ENCODE measurements around the gene SBK2.

SBK2 gene

DNA sequence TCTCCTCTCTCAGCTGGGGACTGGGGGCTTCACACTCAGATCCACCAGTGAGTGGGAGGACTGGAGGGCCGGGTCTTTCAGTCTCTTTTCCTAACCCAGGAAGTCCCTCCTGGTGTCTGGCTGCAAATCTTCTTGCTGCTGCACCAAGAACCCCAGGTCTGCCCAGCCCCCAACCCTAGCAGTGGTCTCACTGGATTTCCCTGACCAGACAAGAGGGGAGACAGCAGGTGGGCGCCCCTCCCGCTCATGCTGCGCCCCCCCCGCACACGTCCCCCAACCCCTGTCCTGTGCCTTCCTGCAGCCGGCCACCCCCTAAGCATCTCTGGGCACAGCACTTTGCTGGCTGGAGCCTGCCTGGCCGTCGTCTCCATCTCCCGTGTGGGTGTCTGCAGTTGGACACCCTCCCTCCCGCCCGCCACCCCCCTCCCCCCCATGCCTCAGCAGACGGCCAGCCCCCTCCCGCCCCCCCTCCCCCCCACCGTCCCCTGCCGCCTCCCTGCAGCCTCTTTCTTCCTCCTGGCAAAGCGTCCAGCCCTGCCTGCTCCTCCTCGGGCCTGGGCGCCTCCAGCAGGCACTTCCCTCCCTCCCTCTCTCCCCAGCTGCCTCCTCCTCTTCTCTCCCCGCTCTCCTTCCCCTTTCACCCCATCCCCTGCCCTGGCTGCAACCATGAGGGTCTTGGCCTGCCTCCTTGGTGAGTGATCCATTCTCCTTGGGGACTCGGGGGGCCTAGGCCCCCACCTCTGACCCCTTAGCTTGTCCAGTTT lies 48.8 kb downstream of the SBK2 start, which contains the start of gene SSC5D:
Gene SSC5D, plus strand, starts transcription at position 513 of the 764 bp plus-strand sequence. Its CDS starts 154 bp downstream, at position 667.
- in situ Hi-C loops (cut with MboI; ENCODE audit: low sequenced_read_pairs), result no loop called here

DNA sequence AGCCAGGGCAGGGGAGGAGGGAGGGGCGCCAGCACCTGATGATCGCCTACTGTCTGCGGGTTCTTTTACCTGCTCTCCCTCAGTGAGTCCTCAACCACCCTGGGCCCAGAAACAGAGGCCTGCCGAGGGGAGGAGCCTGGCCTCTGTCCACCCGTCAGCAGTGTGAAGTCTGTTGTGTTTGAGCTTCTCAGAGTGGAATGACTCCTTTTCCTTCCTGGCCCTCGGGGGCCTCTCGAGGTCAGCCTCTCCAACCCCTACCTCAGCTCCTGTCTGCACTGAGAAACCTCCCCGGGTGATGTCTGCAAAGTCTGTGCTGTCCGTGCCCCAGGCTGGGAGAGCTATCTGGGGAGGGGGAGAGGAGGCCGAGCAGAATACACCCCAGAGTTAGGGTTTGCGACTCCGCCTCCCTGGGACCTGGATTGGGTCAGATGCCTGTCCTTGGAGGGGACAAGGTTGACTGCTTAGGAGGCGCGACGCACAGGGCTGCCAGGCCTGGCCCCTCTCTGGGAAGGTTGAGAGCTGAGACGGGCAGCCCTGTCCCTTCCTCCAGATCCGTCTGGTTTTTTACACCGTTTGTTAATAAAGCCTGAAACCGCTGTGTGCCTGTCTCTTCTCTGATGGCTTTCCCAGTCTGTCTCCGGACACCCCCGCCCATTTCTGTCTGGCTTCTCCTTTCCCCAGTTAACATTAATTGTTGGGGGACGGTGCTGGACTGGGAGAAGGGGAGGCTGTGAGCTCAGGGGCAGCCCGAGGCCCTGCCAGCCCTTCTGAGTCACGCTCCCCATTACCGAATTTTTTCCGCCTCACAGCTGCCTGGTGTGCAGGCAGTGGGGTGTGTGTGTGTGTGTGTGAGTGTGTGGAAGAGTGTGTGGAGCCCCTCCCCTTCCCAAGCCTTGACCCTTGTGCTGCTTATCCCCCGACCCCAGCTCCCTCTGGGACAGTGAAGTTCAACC lies 49.7 kb downstream of the SBK2 start:
- in situ Hi-C loops (cut with MboI; ENCODE audit: low sequenced_read_pairs), result no loop called here

DNA sequence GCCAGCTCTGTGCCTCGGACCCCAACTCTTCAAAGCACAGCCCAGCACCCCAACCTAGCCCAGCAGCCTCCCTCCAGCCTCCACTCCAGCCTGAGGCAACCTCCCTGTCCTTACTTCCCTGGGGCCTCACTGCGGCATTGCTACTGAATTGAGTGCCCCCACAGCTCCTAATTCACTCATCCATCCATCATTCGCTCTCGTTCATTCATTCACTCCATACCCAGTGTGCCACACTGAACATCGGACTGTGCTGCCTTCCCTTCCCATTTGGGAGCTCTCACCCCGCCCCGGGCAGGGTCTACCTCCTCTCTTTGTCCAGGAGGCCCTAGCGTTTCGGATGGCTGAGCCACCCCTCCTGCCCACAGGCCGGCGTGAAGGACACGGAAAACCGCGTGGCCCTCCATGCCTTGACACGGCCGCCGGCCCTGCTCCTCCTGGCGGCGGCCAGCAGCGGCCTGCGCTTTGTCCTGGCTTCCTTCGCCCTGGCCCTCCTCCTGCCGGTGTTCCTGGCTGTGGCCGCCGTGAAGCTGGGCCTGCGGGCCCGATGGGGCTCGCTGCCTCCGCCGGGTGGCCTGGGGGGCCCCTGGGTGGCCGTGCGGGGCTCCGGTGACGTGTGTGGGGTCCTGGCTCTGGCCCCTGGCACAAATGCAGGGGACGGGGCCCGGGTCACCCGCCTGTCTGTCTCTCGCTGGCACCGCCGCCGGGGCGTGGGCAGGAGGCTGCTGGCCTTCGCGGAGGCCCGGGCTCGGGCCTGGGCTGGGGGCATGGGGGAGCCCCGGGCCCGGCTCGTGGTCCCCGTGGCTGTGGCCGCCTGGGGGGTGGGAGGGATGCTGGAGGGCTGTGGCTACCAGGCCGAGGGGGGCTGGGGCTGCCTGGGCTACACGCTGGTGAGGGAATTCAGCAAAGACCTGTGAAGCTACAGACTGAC lies 50.6 kb downstream of the SBK2 start:
- in situ Hi-C loops (cut with MboI; ENCODE audit: low sequenced_read_pairs), result no loop called here

DNA sequence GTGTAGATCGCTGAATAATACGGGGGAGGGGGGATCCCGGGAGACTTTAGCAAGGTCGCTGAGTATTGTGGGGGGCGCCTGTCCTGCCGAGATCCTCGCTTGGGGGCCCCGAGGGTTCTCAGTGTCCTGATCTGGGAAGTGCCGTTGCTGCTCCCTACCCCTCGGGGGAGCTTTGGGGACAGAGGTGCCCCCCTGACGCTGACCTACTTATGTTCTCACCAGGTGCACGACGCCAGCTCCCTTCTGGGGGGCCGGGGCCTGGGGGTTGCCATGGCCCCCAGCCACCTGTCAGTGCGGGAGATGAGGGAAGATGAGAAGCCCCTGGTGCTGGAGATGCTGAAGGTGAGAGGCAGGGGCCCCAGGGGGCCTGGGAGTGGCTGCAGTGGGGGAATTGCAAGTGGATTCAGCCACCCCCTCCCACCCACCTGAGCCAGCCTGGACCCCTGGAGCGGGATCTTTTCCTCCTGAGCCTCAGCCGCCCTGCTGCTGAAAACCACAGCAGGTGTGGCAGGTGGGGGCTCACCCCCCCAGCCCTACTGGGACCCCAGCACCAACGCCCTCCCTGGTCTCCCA lies 51.4 kb downstream of the SBK2 start:
- in situ Hi-C loops (cut with MboI; ENCODE audit: low sequenced_read_pairs), result no loop called here

DNA sequence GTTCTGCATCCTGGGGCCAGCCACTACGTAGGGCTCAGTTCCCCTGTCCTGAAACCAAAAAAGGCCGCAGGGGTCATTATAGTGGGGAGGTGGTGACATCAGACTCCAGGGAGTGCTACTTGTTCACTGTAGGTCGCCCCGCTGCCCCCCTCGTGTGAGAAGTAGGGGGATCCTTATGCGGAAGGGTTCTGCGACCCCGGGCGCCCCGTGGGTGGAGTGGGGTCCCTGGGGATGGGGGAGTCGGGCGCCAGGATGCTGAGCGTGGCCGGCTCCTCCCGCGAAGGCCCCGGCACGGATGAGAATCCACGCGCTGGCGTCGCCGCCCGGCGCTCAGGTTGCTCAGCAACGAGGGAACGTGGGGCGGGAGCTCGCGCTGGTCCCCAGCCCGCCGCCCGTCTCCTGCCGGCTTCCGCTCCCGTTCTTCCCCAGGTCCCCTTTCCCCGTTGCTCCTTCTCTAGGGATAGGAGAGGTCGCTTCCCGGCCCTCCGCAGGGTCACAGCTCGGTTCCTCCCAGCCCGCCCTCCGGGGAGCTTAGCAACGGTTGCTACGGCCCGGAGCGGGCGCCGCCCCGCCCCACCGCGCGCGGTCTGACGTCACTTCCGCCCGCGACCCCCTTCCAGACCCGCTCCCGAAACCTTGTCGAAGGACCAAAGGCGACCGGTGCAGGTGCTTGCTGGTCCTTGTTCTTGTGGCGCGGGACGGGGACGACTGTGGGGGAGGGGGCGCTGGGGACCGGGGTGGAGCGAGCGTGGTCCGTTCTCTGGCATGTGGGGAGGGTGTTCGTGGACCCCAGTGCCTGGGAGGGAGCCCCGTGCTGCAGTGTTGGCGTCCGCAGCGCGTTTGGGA lies 52.1 kb downstream of the SBK2 start, which contains the start of gene NAT14:
Gene NAT14, plus strand, starts transcription at position 596 of the 846 bp plus-strand sequence. CDS start 521 bp downstream, outside the sequence.
- in situ Hi-C loops (cut with MboI; ENCODE audit: low sequenced_read_pairs), result no loop called here

DNA sequence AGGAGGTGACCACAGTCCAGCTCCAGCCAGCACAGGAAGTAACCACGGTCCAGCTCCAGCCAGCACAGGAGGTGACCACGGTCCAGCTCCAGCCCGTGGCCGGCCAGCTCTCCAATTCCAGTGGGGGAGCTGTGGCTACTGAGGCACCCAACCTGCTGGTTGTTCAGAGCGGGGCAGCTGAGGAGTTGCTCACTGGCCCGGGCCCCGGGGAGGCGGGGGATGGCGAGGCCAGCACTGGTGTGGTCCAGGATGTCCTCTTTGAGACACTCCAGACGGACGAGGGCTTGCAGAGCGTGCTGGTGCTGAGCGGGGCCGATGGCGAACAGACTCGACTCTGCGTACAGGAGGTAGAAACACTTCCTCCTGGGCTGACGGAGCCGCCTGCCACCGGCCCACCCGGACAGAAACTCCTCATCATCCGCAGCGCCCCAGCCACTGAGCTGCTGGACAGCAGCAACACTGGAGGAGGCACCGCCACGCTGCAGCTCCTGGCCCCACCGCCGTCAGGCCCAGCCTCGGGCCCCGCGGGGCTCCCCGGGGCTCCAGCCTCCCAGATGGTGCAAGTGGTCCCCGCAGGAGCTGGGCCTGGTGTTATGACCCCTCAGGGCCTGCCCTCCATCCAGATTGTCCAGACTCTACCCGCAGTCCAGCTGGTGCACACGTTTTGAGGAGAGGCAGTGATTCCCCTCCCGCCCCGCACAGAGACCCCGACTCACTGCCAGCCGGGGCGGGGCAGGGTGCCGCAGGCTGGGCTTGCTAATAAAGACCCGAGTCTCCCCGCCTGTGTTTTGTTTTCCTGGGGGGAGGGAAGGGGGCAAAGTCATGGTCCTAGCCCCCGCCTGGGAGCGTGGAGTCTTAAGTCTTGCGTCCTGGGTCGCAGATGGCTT lies 53.0 kb downstream of the SBK2 start:
- in situ Hi-C loops (cut with MboI; ENCODE audit: low sequenced_read_pairs), result no loop called here

DNA sequence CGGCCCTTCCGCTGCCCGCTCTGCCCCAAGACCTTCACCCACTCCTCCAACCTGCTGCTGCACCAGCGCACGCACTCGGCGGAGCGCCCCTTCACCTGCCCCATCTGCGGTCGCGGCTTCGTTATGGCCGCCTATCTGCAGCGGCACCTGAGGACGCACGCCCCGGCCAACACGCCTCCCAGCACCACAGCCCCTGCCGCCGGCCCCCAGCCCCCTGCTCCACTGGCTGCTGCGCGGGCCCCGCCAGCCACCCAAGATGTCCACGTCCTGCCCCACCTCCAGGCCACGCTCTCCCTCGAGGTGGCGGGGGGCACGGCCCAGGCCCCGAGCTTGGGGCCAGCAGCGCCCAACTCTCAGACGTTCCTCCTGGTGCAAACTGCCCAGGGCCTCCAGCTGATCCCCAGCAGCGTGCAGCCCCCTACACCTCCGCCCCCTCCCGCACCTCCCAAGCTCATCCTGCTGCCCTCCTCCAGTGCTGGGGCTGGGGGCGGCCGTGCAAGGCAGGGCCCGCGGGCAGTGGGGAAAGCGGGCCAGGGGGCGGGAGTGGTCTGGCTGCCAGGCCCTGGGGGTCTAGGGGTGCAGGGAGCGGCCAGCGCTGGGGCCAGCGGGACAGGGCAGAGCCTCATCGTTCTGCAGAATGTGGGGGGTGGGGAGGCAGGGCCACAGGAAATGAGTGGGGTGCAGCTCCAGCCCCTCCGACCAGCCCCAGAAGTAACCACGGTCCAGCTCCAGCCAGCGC lies 53.8 kb downstream of the SBK2 start:
- in situ Hi-C loops (cut with MboI; ENCODE audit: low sequenced_read_pairs), result no loop called here

DNA sequence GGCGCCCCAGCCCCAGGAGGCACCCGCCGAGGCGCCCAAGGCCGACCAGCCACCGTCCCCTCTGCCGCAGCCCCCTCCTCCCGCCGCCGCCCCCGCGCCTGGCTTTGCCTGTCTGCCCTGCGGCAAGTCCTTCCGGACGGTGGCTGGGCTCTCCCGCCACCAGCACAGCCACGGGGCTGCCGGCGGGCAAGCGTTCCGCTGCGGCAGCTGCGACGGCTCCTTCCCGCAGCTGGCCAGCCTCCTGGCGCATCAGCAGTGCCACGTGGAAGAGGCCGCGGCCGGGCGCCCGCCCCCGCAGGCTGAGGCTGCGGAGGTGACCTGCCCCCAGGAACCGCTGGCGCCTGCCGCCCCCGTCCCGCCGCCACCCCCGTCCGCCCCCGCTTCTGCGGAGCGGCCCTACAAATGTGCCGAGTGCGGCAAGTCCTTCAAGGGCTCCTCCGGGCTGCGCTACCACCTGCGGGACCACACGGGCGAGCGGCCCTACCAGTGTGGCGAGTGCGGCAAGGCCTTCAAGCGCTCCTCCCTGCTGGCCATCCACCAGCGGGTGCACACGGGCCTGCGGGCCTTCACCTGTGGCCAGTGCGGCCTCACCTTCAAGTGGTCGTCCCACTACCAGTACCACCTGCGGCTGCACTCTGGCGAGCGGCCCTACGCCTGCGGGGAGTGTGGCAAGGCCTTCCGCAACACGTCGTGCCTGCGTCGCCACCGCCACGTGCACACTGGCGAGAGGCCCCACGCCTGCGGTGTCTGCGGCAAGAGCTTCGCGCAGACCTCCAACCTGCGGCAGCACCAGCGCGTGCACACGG lies 54.6 kb downstream of the SBK2 start:
- in situ Hi-C loops (cut with MboI; ENCODE audit: low sequenced_read_pairs), result no loop called here

DNA sequence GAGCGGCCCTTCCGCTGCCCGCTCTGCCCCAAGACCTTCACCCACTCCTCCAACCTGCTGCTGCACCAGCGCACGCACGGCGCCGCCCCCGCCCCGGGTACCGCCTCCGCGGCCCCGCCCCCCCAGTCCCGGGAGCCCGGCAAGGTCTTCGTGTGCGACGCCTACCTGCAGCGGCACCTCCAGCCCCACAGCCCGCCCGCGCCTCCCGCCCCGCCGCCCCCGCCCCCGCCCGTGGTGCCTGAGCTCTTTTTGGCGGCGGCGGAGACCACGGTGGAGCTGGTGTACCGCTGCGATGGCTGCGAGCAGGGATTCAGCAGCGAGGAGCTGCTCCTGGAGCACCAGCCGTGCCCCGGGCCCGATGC lies 55.2 kb downstream of the SBK2 start:
- in situ Hi-C loops (cut with MboI; ENCODE audit: low sequenced_read_pairs), result no loop called here

DNA sequence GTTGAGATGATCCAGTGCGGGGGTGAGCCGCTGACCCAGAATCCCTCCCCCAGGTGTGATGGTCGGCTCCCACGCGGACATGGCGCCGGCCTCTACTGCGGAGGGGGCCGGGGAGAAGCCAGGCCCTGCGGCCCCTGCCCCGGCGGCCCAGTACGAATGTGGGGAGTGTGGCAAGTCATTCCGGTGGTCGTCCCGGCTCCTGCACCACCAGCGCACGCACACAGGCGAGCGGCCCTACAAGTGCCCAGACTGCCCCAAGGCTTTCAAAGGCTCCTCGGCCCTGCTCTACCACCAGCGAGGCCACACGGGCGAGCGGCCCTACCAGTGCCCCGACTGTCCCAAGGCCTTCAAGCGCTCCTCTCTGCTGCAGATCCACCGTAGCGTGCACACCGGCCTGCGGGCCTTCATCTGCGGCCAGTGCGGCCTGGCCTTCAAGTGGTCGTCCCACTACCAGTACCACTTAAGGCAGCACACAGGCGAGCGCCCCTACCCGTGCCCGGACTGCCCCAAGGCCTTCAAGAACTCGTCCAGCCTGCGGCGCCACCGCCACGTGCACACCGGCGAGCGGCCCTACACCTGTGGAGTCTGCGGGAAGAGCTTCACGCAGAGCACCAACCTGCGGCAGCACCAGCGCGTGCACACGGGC lies 55.7 kb downstream of the SBK2 start:
- in situ Hi-C loops (cut with MboI; ENCODE audit: low sequenced_read_pairs), result no loop called here

DNA sequence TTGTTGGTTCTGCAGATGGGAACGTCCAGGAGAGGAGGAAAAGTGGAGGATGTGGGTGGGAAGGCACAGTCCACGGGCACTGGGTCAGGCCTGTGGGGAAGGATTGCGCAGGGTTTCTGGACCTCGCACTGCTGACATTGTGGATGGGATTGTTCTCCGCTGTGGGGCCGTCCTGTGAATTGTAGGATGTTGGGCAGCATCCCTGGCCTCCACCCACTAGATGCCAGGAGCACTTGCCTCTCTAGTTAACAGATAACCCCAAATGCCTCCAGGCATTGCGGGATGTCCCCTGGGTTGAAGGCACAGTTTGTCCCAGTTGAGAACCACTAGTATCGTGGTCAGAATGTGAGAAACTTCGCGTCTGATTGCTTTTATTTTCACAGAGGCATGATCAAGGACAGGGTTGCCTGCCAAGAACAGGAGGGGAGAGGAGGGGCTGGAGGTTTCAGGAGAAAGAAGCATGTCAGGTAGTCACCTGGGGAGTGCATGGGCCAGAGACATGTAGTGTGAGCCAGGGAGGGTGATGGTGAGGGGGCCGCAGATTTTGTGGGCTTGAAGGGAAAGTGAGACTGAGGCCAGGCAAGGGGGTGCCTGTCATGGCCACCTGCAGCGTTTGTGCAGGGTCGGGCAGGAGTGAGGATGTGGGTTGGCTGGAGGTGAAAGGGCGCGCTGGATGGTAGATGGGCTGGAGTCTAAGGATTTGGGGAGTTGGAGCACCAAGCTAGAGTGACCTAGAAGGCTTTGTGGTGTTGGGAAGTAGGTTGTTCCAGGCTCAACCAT lies 57.3 kb downstream of the SBK2 start:
- in situ Hi-C loops (cut with MboI; ENCODE audit: low sequenced_read_pairs), result no loop called here

DNA sequence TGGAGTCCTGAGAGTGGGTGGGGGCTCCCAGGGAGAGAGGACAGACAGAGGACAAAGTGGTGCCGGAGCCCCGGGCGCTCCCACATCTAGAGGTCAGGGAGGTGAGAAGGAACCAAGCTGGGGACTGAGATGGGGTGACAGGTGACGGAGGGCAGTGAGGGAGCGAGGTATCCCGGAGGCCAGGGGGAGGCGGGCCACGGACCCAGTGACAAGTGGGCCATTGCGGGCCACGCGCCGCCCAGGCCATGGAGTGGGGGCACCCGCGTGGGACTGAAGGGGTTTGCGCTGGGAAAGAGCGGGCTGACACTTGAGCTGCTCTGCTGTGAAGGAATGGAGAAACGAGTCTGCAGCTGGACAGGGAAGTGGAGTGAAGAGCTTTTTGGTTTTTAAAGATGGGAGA lies 57.9 kb downstream of the SBK2 start:
- in situ Hi-C loops (cut with MboI; ENCODE audit: low sequenced_read_pairs), result no loop called here
